Panc1 (cell line): Measurements from ENCODE around the gene TGIF1.

Experiments
- POLR2AphosphoS5 ChIP-seq: IDR thresholded peaks from 2 replicates; pipeline ENCODE4 v1.6.1; 2012; ENCODE audit warnings: mild to moderate bottlenecking, low read depth, low read length, moderate library complexity
- REST ChIP-seq, 2 experiments: IDR thresholded peaks; 2 replicates each; pipeline ENCODE4 v1.6.1; 2011 to 2012; ENCODE audit warnings: low read depth in 2 of 2, control low read depth in 1 of 2, low read length in 1 of 2, mild to moderate bottlenecking in 1 of 2, moderate library complexity in 1 of 2; ENCODE audit not compliant: insufficient read depth in 1 of 2
- SIN3A ChIP-seq: IDR thresholded peaks from 2 replicates; pipeline ENCODE4 v1.6.1; 2012; ENCODE audit warnings: low read depth, mild to moderate bottlenecking, low read length, moderate library complexity, borderline replicate concordance; ENCODE audit not compliant: insufficient read depth
- TCF7L2 ChIP-seq: IDR thresholded peaks from 2 replicates; pipeline ENCODE4 v1.6.1; 2011; ENCODE audit warnings: mild to moderate bottlenecking, low read depth, low read length, inconsistent platforms
- TF ChIP-seq, protein P1 (sequence below): fragments of 450-650 bp; IDR thresholded peaks from 2 replicates; pipeline ENCODE4 v1.5.1; 2017; ENCODE audit warnings: mild to moderate bottlenecking

GRCh38 chr18:3489462-3489861, 39.5 kb downstream of the TGIF1 start:
- TF ChIP-seq, protein P1, sequence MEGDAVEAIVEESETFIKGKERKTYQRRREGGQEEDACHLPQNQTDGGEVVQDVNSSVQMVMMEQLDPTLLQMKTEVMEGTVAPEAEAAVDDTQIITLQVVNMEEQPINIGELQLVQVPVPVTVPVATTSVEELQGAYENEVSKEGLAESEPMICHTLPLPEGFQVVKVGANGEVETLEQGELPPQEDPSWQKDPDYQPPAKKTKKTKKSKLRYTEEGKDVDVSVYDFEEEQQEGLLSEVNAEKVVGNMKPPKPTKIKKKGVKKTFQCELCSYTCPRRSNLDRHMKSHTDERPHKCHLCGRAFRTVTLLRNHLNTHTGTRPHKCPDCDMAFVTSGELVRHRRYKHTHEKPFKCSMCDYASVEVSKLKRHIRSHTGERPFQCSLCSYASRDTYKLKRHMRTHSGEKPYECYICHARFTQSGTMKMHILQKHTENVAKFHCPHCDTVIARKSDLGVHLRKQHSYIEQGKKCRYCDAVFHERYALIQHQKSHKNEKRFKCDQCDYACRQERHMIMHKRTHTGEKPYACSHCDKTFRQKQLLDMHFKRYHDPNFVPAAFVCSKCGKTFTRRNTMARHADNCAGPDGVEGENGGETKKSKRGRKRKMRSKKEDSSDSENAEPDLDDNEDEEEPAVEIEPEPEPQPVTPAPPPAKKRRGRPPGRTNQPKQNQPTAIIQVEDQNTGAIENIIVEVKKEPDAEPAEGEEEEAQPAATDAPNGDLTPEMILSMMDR = no peak
- TF ChIP-seq POLR2AphosphoS5 (no peak), REST (IDR thresholded peaks at IDR 0.05; ENCODE audit: insufficient read depth in 1 of 2, low read depth in 2 of 2, low read length in 1 of 2) (no peak), TCF7L2 (no peak), SIN3A (no peak)
